GM23338 (cell line): ENCODE results near the gene MYOZ3. TPM values are rescaled to one million over a fixed set of nuclear protein-coding genes. Genes with fewer than 3 reads are reported as not detected.

Experiments used
- ATAC-seq: fragments of 200-7000 bp; cut with Tn5 transposase; 3 replicates; pipeline ENCODE4 v1.9.1; 2020
- DNase-seq: peaks from one replicate; pipeline ENCODE4 v3.0.0-alpha.2; 2015; ENCODE audit warnings: low spot score
- H2AFZ ChIP-seq: fragments of 200-600 bp; sonication (generic); 2 replicates; pipeline ENCODE4 v1.8.0; 2016; ENCODE audit warnings: antibody characterized with exemption, mild to moderate bottlenecking, moderate library complexity
- H3F3A ChIP-seq: fragments of 200-600 bp; sonication (generic); replicated peaks from 2 replicates; pipeline ENCODE4 v1.8.0; 2017; ENCODE audit warnings: antibody characterized with exemption, mixed run types, low read depth
- H3K27ac ChIP-seq: fragments of 200-600 bp; sonication (generic); 2 replicates; pipeline ENCODE4 v1.6.1; 2016; ENCODE audit warnings: low read depth
- H3K27me3 ChIP-seq: fragments of 200-600 bp; sonication (generic); 2 replicates; pipeline ENCODE4 v1.8.0; 2016; ENCODE audit warnings: mild to moderate bottlenecking, mixed run types, moderate library complexity; ENCODE audit not compliant: insufficient read depth
- H3K36me3 ChIP-seq: fragments of 200-600 bp; sonication (generic); 2 replicates; pipeline ENCODE4 v1.8.0; 2016; ENCODE audit warnings: mild to moderate bottlenecking; ENCODE audit not compliant: insufficient read depth
- H3K4me1 ChIP-seq: fragments of 200-600 bp; sonication (generic); 2 replicates; pipeline ENCODE4 v1.8.0; 2016; ENCODE audit warnings: mild to moderate bottlenecking, moderate library complexity; ENCODE audit not compliant: insufficient read depth
- H3K4me2 ChIP-seq: fragments of 200-600 bp; sonication (generic); 2 replicates; pipeline ENCODE4 v1.7.1; 2017; ENCODE audit warnings: mixed run types
- H3K4me3 ChIP-seq: fragments of 200-600 bp; sonication (generic); 2 replicates; pipeline ENCODE4 v1.6.1; 2016; ENCODE audit warnings: mixed run types
- H3K79me2 ChIP-seq: fragments of 200-600 bp; sonication (generic); replicated peaks from 2 replicates; pipeline ENCODE4 v1.8.0; 2017; ENCODE audit warnings: mild to moderate bottlenecking; ENCODE audit not compliant: insufficient read depth
- H3K9me2 ChIP-seq: fragments of 200-600 bp; sonication (generic); 2 replicates; pipeline ENCODE4 v1.8.0; 2017; ENCODE audit not compliant: insufficient read depth
- H4K20me1 ChIP-seq: fragments of 200-600 bp; sonication (generic); replicated peaks from 2 replicates; pipeline ENCODE4 v1.8.0; 2017; ENCODE audit warnings: mild to moderate bottlenecking; ENCODE audit not compliant: insufficient read depth
- H3K27ac Mint-ChIP-seq: 2 replicates; pipeline ENCODE4 v1.8.0; 2020; ENCODE audit warnings: inconsistent platforms, mild to moderate bottlenecking, moderate library complexity, mixed read lengths
- H3K27me3 Mint-ChIP-seq: 3 replicates; pipeline ENCODE4 v1.8.0; 2022; ENCODE audit warnings: low read depth, mild to moderate bottlenecking, moderate library complexity, mixed read lengths, inconsistent platforms; ENCODE audit not compliant: insufficient read depth, poor library complexity
- H3K36me3 Mint-ChIP-seq: 3 replicates; pipeline ENCODE4 v1.8.0; 2021; ENCODE audit warnings: low read depth, mild to moderate bottlenecking, inconsistent platforms, moderate library complexity, mixed read lengths
- H3K4me1 Mint-ChIP-seq: 3 replicates; pipeline ENCODE4 v1.8.0; 2020; ENCODE audit warnings: mild to moderate bottlenecking, inconsistent platforms, mixed read lengths
- H3K4me3 Mint-ChIP-seq: 3 replicates; pipeline ENCODE4 v1.8.0; 2021; ENCODE audit warnings: moderate library complexity, mild to moderate bottlenecking, inconsistent platforms, mixed read lengths
- H3K9me3 Mint-ChIP-seq: 3 replicates; pipeline ENCODE4 v1.8.0; 2020; ENCODE audit warnings: moderate library complexity, mild to moderate bottlenecking, inconsistent platforms, mixed read lengths
- CREB1 ChIP-seq: fragments of 250-450 bp; sonication (Bioruptor Pico); IDR thresholded peaks from 2 replicates; pipeline ENCODE4 v1.5.0; 2020; ENCODE audit warnings: low read depth, mild to moderate bottlenecking, moderate library complexity
- CTCF ChIP-seq, 2 experiments: fragments of 200-600 bp in 1 of 2; sonication (generic) in 1 of 2; conservative IDR thresholded peaks; 2 replicates each; pipeline versions ENCODE4 v1.5.1 to v1.6.1; 2016 to 2017; ENCODE audit warnings: antibody characterized with exemption in 2 of 2, low read depth in 2 of 2, mild to moderate bottlenecking in 2 of 2, moderate library complexity in 1 of 2
- ETS1 ChIP-seq: IDR thresholded peaks from 2 replicates; pipeline ENCODE4 v1.6.1; 2016; ENCODE audit warnings: antibody characterized with exemption
- EZH2 ChIP-seq: fragments of 200-600 bp; sonication (generic); IDR thresholded peaks from one replicate; pipeline ENCODE4 v1.8.0; 2017; ENCODE audit warnings: antibody characterized with exemption, mild to moderate bottlenecking, low read depth; ENCODE audit not compliant: unreplicated experiment
- EZH2phosphoT487 ChIP-seq: fragments of 200-600 bp; sonication (generic); IDR thresholded peaks from one replicate; pipeline ENCODE4 v1.8.1; 2018; ENCODE audit warnings: antibody characterized with exemption; ENCODE audit not compliant: unreplicated experiment
- JUNB ChIP-seq: IDR thresholded peaks from one replicate; pipeline ENCODE4 v1.6.1; 2016; ENCODE audit warnings: antibody characterized with exemption; ENCODE audit not compliant: unreplicated experiment
- NANOG ChIP-seq: IDR thresholded peaks from 2 replicates; pipeline ENCODE4 v1.6.1; 2016; ENCODE audit warnings: antibody characterized with exemption, borderline replicate concordance
- POLR2AphosphoS5 ChIP-seq: IDR thresholded peaks from 2 replicates; pipeline ENCODE4 v1.6.1; 2016; ENCODE audit warnings: antibody characterized with exemption, low read depth
- REST ChIP-seq: IDR thresholded peaks from one replicate; pipeline ENCODE4 v1.6.1; 2018; ENCODE audit warnings: antibody characterized with exemption; ENCODE audit not compliant: unreplicated experiment
- STAT1 ChIP-seq: IDR thresholded peaks from one replicate; pipeline ENCODE4 v1.6.1; 2016; ENCODE audit warnings: antibody characterized with exemption; ENCODE audit not compliant: unreplicated experiment
- ZNF114 ChIP-seq: fragments of 250-450 bp; sonication (Bioruptor Pico); IDR thresholded peaks from 2 replicates; pipeline ENCODE4 v1.5.0; 2020; ENCODE audit warnings: mild to moderate bottlenecking, moderate library complexity
- ZNF331 ChIP-seq: fragments of 250-450 bp; sonication (Bioruptor Pico); IDR thresholded peaks from 2 replicates; pipeline ENCODE4 v1.5.0; 2020; ENCODE audit warnings: low read depth, mild to moderate bottlenecking, moderate library complexity
- ZNF462 ChIP-seq: fragments of 250-450 bp; sonication (Bioruptor Pico); IDR thresholded peaks from 2 replicates; pipeline ENCODE4 v1.5.0; 2020; ENCODE audit warnings: mild to moderate bottlenecking, moderate library complexity
- polyA plus RNA-seq: library from polyadenylated mRNA; unstranded; fragments of >200 nt; fragmentation: Nextera tagmentation; extraction: Ambion mirVana; gene quantifications from 2 replicates; pipeline ENCODE4 v1.2.1, GENCODE V29; 2016
- total RNA-seq: library from RNA; depleted of rRNA; stranded (reverse); fragments of >200 nt; shearing (Covaris generic); gene quantifications from 2 replicates; pipeline ENCODE4 v1.2.3, GENCODE V29; 2014

MYOZ3 gene
- total and polyA plus RNA-seq, 2 experiments from 2014 or later: 12.7 to 13.8 TPM

- Histone ChIP-seq H3K36me3 (no peaks in the 10 kb centered on the region), H3K4me1 (no peaks in the 10 kb centered on the region), H2AFZ (no peak overlapping the region), H3F3A (0 out of 2 replicates have a peak, but pooled peaks cover 5% of the 10 kb centered on the region), H3K79me2 (no peaks in the 10 kb centered on the region), H3K4me2 (no peak overlapping the region), H3K9me2 (no peaks in the 10 kb centered on the region), H3K4me3 (no peak overlapping the region), H4K20me1 (no peaks in the 10 kb centered on the region), H3K27ac (no peak overlapping the region), H3K27me3 (peaks cover 3% of the 10 kb centered on the region; the same call in 1 of the 2 replicates)
- H3K9me3 Mint-ChIP-seq: no peaks in the 10 kb centered on the region
- H3K4me1 Mint-ChIP-seq: peaks cover 26% of the 10 kb centered on the region
- H3K27me3 Mint-ChIP-seq: peaks cover 11% of the 10 kb centered on the region
- H3K36me3 Mint-ChIP-seq: no peaks in the 10 kb centered on the region
- H3K27ac Mint-ChIP-seq: no peak overlapping the region
- no peak for DNase-seq
- TF ChIP-seq JUNB (no peak), EZH2phosphoT487 (no peak), POLR2AphosphoS5 (no peak), REST (no peak), CTCF (conservative IDR thresholded peaks at IDR 0.05; ENCODE audit: low read depth in 2 of 2) (no peak; a peak in 1 of 4 replicates), STAT1 (no peak), EZH2 (no peak), ZNF462 (CRISPR knock-in tag) (no peak), NANOG (no peak), ZNF331 (CRISPR knock-in tag) (no peak), CREB1 (CRISPR knock-in tag) (no peak), ZNF114 (CRISPR knock-in tag) (no peak), ETS1 (no peak)
- no peak overlapping the region for H3K4me3 Mint-ChIP-seq
- no peak for ATAC-seq
These were observed 7.8 kb upstream of the MYOZ3 start for GRCh38 chr5:150653145-150653761.
